Left renal cortex interstitium (tissue), 4 donors: ENCODE results near the gene ARHGAP15. TPM values are rescaled to one million over a fixed set of nuclear protein-coding genes. Genes with fewer than 3 reads are reported as not detected.
A peak's percentile ranks its signal among the peaks of the same experiment; 100 is the strongest.

Source experiments
- DNase-seq, 4 donors: peaks; one replicate each; pipeline ENCODE4 v3.0.0-alpha.2; 2013; ENCODE audit warnings: low read depth in 4 of 4, low spot score in 2 of 4, missing footprints in 1 of 4
- polyA plus RNA-seq, 4 donors: library from polyadenylated mRNA; unstranded; fragments of 120-200 nt; gene quantifications; one replicate each; pipeline ENCODE4 v1.2.1, GENCODE V29; 2013; ENCODE audit not compliant: insufficient read length in 4 of 4

The ARHGAP15 gene
- polyA plus RNA-seq, 4 donors = 2.9 to 9.9 (median 3.4) TPM

DNA sequence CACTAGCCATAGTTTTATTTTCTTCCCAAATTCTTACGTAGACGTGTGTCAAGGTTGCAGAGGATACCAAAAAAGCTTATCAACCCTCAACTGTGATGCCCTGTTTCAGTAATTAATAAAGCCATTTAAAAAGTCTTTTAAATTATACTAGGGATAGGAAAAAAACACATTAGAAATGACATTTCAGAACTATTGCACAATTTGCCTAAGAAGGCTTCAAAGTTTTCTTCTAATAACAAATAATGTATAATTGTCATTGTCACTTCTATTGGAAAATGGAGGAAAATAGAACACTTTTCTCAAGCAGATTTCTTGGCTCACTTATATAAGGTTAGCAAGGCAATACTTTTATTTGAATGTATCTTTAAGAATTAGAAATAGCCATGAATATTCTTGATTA lies 253.8 kb downstream of the ARHGAP15 start:
- DNase-seq = no peak

DNA sequence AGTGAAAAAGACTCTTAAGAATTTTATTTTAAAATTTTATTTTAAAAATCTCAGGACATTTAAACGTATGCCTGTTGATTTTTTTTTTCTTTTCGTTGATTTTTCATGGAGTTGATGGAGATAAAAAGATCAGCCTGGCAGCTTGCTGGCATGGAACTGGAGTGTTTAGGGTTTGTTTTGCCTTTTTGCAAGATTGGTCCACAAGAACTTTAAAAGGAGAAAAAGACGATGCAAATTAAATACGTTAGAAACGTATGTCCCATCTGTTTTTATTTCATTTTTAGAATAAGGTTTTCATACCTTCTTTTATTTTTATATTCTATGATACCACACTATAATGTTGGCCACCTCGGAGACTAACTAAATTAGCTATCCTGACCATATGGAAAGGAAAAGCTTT lies 254.9 kb downstream of the ARHGAP15 start:
- DNase-seq = no peak

DNA sequence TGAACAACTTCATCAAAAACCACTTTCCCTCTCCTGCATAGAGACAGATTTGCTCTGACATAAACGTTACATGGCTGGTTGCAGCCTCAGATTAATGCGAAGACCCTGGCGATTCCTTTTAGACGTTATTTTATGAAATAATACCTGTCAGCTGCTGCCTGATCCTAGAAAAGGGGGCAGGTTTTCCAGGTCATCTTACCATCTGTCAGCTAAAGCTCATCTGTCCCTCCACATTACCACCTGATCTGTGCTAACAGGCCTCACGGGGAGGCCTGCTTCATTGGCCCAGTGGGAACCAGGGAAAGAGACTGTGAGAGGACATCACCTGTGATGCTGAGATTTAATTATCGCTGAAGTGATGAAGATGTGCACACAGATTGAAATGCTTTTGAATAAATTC lies 261.0 kb downstream of the ARHGAP15 start:
- no peak for DNase-seq

DNA sequence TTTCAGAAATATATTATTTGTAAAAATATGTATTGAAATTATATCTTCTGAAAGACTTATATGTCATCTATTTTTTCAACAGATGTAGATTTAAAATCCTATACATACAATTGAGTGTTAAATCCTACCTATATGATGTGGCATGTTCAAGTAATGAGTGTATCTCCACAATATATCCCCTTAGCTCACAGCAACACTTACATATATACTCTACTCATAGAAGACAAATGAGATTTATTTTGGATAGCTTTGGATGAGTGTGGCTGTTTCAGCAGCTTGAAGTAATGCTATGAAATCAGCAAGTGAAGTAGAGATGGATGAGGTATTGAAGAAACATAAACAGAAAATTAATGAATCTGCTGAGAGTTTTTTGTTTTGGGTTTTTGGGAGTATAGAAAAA lies 263.1 kb downstream of the ARHGAP15 start:
- no peak for DNase-seq

DNA sequence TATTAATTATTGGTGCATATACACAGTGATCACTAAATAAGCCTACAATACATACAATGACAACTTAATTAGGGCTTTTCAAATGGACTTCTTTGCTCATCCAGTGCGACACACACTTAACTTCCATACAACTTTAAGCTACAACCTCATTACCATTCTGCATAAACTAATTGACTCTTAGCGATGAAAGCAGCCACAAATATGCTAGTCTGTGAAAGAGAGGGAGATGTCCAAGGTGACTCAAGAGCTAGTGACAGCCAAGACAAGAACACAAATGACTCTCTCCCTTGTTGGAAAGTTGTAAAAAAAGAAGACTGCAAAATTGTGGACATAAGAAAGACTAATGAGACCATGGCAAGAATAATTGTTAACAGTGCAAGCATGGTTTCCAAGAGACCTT lies 264.8 kb downstream of the ARHGAP15 start:
- no peak for DNase-seq

DNA sequence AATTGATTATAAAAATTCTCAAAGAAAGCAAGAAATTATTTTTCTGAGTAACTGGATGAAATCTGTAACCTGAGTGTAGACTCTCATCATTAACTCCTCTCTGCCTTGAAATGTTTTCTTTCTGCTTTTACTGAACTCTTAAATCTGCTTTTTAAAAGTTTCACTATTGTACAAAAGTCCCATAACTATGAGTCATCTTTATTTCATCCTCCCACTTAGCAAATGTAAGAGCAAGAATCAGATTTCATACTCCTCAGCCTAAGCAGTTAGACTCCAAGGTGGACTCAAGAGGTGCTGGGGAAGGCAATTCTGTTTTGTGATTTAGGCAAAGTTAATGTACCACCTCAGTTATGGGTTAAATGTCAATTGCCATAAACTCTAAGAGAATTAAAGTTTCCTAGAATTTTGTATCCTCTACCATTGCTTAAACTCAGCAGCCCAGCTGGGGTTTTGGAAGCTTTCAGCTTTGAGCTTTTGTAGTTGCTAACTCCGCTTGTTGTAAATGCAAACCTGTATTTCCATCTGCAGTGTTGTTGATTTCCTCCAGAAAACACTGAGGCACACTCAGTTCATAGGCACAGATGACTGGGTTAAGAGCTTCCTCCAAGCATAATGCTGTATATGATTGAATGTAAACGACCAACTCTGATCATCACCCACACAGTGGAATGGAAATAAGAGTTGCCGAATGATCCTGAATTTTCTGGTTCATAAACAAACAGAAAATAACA lies 268.8 kb downstream of the ARHGAP15 start:
- DNase-seq = no peak

DNA sequence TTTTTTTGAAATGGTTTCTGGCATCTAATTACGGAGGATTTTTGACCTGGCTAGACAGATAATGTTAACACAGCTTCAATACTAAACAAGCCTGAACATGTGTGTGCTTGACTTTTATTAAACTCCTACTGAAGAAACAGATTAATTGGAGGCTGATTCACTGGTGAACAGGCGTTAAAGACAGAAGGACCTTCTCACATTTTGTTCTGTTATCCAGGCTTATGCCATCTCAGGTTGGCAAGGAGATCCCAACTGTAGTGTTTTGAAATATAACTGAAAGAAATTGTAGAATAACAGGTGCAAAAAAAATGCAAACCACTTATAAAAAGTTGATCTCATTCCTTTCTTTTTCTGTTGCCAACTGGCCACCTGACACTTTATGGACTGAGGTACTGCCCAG lies 269.6 kb downstream of the ARHGAP15 start:
- no peak for DNase-seq

DNA sequence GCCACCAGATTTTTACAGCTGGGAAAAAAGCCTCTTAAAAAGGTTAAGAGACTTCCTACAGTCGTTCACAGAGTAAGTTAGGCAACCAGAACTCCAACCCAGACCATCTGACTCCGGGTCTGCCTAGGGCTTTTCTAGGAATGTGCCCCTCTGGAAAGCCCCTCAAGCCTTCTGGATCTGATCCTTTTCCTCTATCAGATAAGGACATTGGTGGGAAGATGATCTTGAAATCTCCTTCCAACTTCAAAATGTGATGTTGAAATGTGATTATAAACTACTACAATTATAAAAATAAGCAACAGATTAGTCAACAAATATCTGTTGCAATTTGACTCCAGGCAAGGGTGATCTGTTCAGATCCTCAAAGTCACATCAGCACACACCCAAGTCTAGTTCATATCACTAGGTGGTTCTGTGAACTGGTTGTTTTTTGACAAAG lies 270.4 kb downstream of the ARHGAP15 start:
- DNase-seq = no peak

DNA sequence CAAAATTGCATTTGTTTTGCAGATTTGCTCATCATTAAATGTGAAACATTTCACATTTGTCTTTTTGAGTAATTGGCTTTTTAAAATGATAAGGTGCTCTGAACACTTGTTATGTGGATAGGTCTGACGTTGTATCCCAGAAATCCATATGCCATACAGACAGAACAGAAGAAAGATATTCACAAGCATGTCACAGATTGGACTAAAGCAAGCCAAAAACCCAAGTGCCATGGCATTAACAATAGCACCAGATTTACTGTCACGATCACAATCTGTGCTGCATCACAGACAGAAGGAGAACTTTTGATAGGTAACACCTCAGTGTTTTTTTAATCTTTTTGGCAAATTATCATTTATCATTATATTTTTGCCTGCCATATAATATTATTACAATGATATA lies 272.6 kb downstream of the ARHGAP15 start:
- DNase-seq = no peak

DNA sequence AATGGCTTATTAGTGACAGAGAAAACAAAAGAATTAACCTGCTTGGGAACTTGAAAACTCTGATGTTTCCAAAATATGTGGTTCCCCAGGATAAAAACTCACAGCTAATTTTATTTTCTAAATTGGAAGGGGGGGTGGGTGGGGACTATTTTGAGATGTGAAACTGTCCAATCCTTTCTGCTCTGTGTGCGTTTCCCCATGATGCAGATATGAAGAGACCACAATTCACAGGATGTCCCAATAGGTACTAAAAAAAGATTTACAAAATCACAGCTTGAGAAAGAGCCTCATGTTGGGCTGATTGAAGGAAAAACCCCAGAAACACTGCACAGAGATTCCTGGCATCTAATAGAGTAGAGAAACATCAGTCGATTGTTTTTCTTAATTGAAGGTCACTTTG lies 273.2 kb downstream of the ARHGAP15 start:
- DNase-seq = no peak

DNA sequence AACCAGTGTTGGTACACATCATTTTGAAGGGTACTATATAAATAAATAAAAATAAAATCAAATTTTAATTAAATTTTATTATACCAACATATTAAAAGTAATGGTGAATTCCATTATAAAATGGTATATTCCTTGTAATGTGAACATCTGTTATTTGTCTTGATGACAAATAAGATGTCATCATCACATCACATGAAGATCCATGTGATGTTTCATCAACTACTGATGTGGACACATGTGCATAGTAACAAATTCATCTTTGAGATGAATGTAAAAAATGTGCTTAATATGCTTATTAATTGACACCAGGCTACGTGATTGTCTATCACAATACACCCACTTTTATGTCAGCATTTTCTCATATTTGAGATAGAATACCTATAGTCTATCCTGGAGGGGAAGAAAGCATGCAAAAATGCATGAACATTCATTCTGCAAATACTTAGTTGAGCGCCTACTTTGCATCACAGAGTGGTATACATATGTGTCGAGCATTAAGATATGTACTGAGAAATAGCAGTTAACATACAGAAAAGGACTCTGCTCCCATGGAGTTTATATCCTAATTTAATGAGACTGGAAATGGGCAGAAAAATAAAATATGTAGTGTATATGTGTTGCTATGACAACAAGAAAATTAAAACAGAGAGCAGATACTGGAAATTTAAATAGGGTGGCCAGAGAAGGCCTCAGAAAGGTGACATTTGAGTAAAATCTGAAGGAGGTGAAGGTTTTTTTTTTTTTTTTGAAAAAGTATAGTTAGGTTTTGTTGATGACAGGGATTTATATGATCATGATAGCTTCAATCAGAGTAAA lies 281.1 kb downstream of the ARHGAP15 start:
- no peak for DNase-seq

DNA sequence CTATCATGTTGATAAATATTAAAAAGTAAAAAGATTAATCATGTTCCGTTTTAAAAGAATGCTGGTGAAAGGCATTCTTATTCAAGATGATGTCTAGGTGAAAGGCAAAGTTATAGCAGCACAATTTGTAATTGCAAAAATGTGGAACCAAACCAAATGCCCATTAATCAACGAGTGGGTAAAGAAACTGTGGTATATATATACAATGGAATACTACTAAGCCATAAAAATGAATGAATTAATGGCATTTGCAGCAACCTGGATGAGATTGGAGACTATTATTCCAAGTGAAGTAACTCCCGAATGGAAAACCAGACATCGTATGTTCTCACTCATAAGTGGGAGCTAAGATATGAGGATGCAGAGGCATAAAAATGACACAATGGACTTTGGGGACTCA lies 286.4 kb downstream of the ARHGAP15 start:
- no peak for DNase-seq

DNA sequence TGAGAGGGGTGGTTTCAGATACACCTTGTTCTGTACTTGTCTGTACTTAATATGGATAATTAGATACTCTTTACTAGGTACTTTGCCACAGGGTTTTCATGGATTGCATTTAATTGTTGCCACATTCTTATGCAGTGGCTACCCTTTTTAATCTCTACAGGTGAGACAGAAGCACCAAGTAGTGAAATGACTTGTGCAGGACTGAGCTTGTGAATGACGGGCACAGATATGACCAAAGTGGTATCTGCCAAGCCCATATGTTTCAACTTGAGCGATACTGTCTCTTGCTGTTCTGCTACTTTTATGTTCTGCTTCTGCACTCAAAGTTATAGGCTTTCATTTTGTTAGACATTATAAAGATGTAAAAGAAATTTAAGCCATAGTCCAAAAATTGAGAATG lies 288.2 kb downstream of the ARHGAP15 start:
- no peak for DNase-seq

DNA sequence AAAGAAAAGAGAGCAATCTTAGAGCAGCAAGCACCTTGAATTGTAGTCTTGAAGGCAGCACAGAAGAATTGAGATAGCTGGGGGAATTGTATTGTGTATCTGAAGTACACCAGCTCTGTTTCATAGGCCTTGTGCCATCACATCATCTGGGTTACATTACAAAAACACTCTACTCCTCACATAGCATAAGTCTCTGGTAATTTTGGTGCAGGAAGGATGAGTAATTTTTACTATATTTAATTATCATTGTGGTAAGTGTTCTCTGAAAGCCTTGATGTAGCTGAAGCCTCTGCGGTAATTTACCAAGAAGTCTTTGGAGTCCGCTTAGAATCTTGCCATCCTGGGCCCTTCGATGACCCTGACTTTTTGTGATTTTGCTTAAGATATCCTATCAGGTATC lies 291.1 kb downstream of the ARHGAP15 start:
- DNase-seq = no peak

DNA sequence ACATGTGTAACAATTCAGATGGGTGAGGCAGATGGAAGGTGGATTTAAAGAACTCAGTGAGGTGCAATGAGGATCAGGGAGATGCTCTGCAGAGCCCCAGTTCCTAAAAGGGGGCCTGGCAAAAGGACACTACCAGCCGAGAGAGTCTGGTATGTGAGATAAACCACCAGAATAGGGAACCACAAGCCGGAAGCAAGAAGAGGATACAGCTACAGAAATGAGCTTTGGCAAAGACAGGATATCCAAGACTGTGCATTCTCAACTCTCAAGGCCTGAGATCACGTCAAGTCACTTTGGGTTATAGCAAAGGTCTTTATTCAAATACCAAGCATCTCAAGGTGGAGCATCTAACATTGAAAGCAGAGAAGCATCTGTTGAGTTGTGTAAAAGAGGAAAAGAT lies 293.5 kb downstream of the ARHGAP15 start:
- no peak for DNase-seq

DNA sequence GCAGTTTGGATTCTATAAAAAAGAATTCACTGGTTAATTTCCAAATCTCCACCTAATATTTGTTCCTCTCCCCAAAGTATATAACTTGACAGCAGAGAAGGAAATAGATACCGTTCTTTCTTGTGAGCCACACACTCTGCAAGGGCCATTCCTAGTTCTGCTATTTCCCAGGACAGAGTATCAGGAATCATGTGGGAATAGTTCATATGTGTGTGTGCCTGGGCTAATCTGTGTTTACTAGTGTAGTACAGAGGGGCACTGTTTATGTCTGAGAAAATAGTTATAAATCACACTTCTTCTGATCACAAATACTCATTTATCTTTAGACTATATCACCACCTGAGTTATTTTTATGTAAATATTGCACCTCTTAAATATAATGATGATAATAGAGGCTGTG lies 296.7 kb downstream of the ARHGAP15 start:
- DNase-seq = no peak

DNA sequence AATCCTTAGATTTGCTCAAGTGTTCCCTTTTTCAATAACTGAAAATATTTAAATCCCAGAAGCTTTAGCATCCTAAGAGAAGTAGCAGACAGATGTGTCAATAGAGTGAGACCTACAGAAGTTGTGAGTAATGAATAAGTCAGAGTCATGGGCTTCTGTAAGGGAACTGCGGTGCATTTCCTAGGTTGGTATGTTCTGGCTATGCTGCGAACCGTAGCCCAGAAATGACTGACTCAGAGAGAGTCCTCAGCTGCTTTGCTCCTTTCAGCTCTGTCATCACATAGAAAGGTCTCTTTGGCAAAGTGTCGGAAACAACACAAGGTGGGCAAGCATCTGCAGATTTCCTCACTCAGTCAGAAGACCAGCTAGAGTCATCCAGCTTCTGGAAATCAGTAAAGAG lies 297.1 kb downstream of the ARHGAP15 start:
- no peak for DNase-seq

DNA sequence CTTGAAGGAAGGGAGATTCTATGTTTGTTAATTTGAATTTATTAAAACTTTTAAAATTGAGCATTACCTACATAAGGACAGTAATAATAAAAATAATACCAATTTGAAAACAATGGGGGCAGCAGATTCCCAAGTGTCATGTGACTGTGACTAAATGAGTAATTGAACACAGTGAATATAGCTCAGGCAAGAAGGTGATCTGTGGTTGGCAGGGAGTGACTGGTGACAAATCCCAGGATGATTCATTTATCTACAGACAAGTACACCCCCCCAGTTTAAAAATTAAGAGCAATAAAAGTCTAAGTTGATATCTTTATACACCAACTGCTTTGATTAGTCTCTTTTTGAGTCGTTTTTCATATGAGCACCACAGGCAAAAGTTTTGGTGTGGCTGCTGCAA lies 299.5 kb downstream of the ARHGAP15 start:
- no peak for DNase-seq

DNA sequence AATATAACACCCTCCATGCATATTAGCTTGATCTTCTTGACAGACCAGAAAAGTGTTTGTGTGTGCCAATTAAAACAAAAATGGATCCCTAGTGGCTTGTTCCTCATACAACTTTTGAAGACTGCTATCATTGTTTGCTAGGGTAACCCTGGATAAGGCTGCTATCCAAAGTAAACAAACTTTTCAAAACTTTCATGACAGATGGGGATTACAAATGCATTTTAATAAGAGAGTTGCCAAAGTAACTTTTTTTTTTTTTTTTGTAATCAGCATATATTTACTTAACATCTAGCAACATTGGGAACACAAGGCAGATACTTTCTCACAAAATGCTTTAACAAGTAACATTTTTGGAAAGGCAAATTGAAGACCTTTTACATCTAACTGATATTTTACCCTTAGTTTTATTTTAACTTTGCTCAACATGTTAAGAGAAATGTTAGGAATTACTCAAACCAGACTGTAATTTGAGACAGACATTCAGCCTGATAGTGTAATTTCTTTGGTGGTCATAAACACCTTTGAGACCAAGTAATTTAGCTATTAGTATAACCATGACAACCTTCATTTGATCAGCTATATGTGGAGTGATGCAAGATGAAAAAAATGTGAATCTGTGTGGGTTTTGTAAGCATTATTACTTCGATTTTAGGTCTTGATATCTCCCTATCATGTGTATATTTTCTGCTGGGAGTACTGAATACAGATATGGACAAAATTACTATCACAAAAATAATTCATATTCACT lies 300.9 kb downstream of the ARHGAP15 start:
- no peak for DNase-seq

DNA sequence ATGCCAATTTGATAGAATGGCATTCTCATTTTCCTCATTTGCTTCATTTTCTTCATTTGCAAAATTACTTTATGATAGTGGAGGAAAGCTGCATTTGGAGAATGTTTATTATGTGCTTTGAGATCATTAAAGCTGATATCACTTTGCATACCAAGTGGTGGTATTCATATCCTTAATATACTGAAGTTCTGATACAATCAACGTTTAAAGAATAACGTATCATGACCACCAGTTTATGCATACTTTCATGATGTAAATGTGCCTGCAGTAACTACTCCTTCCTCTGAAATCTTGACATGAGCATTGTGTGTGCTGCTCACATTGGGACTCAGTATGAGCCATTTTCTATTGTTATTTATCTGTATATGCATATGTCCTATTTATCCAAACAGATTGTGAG lies 302.1 kb downstream of the ARHGAP15 start:
- no peak for DNase-seq

DNA sequence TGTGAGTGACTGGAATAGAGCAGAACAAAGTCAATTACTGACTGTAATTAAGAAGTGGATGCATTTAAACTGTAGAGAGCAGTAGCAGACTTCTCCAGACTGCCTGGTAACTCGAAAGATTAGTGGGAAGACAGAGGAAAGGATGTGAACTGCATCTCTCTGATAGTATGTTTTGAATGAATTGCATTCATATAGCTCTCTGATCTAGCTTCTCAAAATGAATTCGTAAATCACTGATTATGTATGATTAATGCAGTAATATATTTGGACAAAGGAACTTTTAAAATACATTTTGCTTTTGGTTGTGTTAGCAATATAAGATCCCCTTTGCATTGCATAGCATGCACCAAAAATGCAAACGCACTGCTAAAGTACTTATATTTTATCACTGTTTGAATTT lies 304.0 kb downstream of the ARHGAP15 start:
- peak in 2 of 4 donors; percentile 24 to 51 for DNase-seq
